Measurements from ENCODE around the gene TCHHL1. TPM values are rescaled to one million over a fixed set of nuclear protein-coding genes. Genes with fewer than 3 reads are reported as not detected.

TCHHL1 gene
- total and polyA plus RNA-seq, 2 of the 13 experiments (the other 11 are each of a cell fraction or from before 2014, with no cell fraction given): not detected

GRCh38 chr1:152036267-152037216, 52.3 kb downstream of the TCHHL1 start, which contains the start of gene S100A11:
S100A11 (minus strand) TSS chr1:152037004; CDS start chr1:152036915, 89 bp downstream.
- Histone ChIP-seq H3K9me3 (ENCODE audit: low read length) (no peaks in the 10 kb centered on the region), H4K20me1 (ENCODE audit: insufficient read depth, low read length) (no peaks in the 10 kb centered on the region), H2AFZ (ENCODE audit: low read length) (no peak within 1 kb of the TSS), H3K36me3 (replicated peaks in 1 of 2; ENCODE audit: control insufficient read depth in 1 of 2, insufficient read depth in 2 of 2, low read length in 2 of 2) (0 out of 5 replicates have a peak, but pooled peaks cover 0 to 2% of the 10 kb centered on the region in 2 experiments), H3K27me3 (ENCODE audit: control insufficient read depth in 1 of 2, insufficient read depth in 2 of 2, low read length in 2 of 2) (peaks cover 0 to 40% of the 10 kb centered on the region in 2 experiments; a peak in 1 of 5 replicates), H3K4me2 (ENCODE audit: low read depth, low read length) (peak within 1 kb of the TSS; percentile 82), H3K4me1 (ENCODE audit: insufficient read depth, low read length) (peaks cover 35% of the 10 kb centered on the region), H3K9ac (ENCODE audit: insufficient read depth, low read depth, low read length) (peak within 1 kb of the TSS; percentile 41; the same call in 1 of the 2 replicates), H3K4me3 (replicated peaks in 1 of 3; ENCODE audit: insufficient read depth in 1 of 3, low read depth in 2 of 3, low read length in 3 of 3) (peak within 1 kb of the TSS; percentile 53 to 70 (median 59)), H3K79me2 (ENCODE audit: insufficient read depth, low read length) (no peaks in the 10 kb centered on the region), H3K27ac (ENCODE audit: extremely low read length, insufficient read depth, low read length) (no peak within 1 kb of the TSS)
- DNase-seq (ENCODE audit: low spot score) (peak; percentile 34), ATAC-seq (peak; percentile 88), FAIRE-seq (no peak)
- intact Hi-C loops (cut with micrococcal nuclease; ENCODE audit: unreplicated experiment): no loop called here
- BruUV-seq (replicated peaks): TSS peak; percentile 71
- WGBS (ENCODE audit: low lambda C conversion rate): 1% methylated on average over 39 of the region's 53 CpGs
- in situ Hi-C loops (cut with HindIII; ENCODE audit: extremely low pct_ligation_motif_present, low pct_unique_long_range_greater_than_20kb): no loop called here
- ChIA-PET POLR2A (interaction anchor here (0.6 to 3.8 kb wide), 3 partner anchors 11 to 206 kb away, joined by 3 to 30 read pairs (median 4); no protein-coding TSS in a partner anchor), CTCF (ENCODE audit: low intra/inter-chr PET ratio, low total read pairs) (no interaction called here)
- no peak for TF ChIP-seq CCDC6 (CRISPR knock-in tag; IDR thresholded peaks at IDR 0.05)
- no peak for TF ChIP-seq NCOA5 (CRISPR knock-in tag; IDR thresholded peaks at IDR 0.05)
- no peak for TF ChIP-seq ZNF101 (CRISPR knock-in tag; IDR thresholded peaks at IDR 0.05; ENCODE audit: borderline replicate concordance, low read depth)
- no peak for TF ChIP-seq MAX (IDR thresholded peaks at IDR 0.05)
- no peak for TF ChIP-seq ARNT (IDR thresholded peaks at IDR 0.05)
- no peak for TF ChIP-seq ZNF709 (CRISPR knock-in tag; IDR thresholded peaks at IDR 0.05)
- no peak for TF ChIP-seq REST (IDR thresholded peaks at IDR 0.05; ENCODE audit: borderline replicate concordance in 1 of 2, low read depth in 1 of 2, low read length in 2 of 2)
- TF ChIP-seq HDAC2 (CRISPR knock-in tag; IDR thresholded peaks at IDR 0.05): no peak
- TF ChIP-seq ZNF670 (CRISPR knock-in tag; IDR thresholded peaks at IDR 0.05; ENCODE audit: borderline replicate concordance): no peak
- TF ChIP-seq FOXA1 (IDR thresholded peaks at IDR 0.05): no peak
- TF ChIP-seq FOXA1 (CRISPR knock-in tag; IDR thresholded peaks at IDR 0.05): no peak
- no peak for TF ChIP-seq CREBL2 (CRISPR knock-in tag; IDR thresholded peaks at IDR 0.05; ENCODE audit: borderline replicate concordance)
- no peak for TF ChIP-seq NR2C2 (CRISPR knock-in tag; IDR thresholded peaks at IDR 0.05; ENCODE audit: borderline replicate concordance)
- no peak for TF ChIP-seq DZIP1 (CRISPR knock-in tag; IDR thresholded peaks at IDR 0.05)
- no peak for TF ChIP-seq ATF3 (CRISPR knock-in tag; IDR thresholded peaks at IDR 0.05)
- no peak for TF ChIP-seq RARA (CRISPR knock-in tag; IDR thresholded peaks at IDR 0.05)

All from HepG2 (cell line).